ENCODE data around the gene ADAMTS8.

DNA sequence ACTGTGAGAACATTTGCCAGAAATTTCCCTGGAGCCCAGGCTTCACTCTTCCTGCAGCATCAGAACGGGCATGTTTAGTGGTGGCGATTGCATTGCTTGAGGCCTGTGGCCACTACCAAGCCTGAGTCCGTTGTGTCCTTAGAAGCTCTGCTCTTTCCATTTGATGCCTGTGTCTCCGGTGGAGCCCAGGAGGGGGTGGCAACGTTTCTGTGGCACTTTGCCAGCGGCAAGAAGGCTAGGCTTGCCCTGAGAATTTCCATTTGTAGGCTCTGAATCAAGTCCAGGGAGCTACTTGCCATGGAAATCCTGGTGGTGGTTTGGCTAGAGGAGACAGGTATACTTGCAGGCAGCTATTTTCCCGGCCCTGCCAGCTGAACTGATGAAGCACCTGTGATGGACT, 47.1 kb downstream of the ADAMTS8 start:
- TF ChIP-seq, protein P1, sequence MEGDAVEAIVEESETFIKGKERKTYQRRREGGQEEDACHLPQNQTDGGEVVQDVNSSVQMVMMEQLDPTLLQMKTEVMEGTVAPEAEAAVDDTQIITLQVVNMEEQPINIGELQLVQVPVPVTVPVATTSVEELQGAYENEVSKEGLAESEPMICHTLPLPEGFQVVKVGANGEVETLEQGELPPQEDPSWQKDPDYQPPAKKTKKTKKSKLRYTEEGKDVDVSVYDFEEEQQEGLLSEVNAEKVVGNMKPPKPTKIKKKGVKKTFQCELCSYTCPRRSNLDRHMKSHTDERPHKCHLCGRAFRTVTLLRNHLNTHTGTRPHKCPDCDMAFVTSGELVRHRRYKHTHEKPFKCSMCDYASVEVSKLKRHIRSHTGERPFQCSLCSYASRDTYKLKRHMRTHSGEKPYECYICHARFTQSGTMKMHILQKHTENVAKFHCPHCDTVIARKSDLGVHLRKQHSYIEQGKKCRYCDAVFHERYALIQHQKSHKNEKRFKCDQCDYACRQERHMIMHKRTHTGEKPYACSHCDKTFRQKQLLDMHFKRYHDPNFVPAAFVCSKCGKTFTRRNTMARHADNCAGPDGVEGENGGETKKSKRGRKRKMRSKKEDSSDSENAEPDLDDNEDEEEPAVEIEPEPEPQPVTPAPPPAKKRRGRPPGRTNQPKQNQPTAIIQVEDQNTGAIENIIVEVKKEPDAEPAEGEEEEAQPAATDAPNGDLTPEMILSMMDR (IDR thresholded peaks at IDR 0.05): no peak
- TF ChIP-seq EP300 (IDR thresholded peaks at IDR 0.05): no peak

All from esophagus muscularis mucosa (tissue), 3 donors.